GM19395 (cell line): ENCODE measurements around the gene OR10T2.
"Not testable (repeated sequence)": the region's sequence is repeated elsewhere in the genome, so short reads cannot be mapped to it uniquely, and the experiment has no call there.

Experiments used
- ATAC-seq: cut with Tn5 transposase; IDR thresholded peaks from one replicate; pipeline ENCODE4 v1.9.1; 2021; ENCODE audit warnings: mild to moderate bottlenecking, moderate library complexity; ENCODE audit not compliant: unreplicated experiment

The OR10T2 gene

DNA sequence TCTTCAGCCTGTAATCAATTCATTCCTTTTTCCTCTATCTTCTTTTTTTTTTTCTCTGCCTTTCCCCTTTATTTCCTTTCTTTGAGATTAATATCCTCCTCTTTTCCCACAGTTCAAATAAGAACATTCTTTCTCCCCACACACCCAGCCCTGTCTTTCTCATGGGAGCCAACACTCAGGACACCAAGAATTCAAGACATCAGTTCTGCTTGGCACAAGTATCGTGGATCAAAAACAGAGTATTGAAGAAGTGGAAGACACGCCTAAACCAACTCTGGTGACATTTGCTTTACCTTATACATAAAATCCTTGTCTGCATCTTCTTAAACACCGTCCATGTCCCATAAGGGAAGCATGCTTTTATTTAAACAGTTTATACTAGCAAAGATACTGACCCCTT lies 42.6 kb downstream of the OR10T2 start:
- no peak for ATAC-seq

DNA sequence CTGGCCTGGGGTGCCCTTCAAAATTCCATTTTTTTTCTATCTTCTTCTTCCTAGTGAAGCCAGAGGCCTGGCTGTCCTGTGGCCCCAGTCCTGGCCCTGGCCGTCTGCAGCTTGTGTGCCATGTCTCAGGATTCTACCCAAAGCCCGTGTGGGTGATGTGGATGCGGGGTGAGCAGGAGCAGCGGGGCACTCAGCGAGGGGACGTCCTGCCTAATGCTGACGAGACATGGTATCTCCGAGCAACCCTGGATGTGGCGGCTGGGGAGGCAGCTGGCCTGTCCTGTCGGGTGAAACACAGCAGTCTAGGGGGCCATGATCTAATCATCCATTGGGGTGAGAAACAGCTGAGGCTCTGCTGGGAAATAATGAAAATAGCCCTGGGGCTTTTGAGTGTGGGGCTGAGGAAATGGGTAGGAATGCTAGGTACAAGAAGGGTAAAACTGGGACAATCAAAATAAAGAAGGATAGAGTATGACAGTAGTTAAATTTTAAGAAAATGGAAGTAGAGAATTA lies 43.4 kb downstream of the OR10T2 start:
- no peak for ATAC-seq

DNA sequence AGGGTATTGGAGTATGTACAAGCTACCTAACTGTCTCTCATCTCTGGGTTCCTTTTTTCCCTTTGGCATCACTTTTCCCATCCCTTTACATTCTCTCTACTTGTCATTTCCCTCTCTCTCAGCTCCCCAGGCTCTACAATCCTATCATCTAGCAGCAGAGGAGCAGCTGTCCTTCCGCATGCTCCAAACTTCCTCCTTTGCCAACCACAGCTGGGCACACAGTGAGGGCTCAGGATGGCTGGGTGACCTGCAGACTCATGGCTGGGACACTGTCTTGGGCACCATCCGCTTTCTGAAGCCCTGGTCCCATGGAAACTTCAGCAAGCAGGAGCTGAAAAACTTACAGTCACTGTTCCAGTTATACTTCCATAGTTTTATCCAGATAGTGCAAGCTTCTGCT lies 45.0 kb downstream of the OR10T2 start:
- no peak for ATAC-seq

DNA sequence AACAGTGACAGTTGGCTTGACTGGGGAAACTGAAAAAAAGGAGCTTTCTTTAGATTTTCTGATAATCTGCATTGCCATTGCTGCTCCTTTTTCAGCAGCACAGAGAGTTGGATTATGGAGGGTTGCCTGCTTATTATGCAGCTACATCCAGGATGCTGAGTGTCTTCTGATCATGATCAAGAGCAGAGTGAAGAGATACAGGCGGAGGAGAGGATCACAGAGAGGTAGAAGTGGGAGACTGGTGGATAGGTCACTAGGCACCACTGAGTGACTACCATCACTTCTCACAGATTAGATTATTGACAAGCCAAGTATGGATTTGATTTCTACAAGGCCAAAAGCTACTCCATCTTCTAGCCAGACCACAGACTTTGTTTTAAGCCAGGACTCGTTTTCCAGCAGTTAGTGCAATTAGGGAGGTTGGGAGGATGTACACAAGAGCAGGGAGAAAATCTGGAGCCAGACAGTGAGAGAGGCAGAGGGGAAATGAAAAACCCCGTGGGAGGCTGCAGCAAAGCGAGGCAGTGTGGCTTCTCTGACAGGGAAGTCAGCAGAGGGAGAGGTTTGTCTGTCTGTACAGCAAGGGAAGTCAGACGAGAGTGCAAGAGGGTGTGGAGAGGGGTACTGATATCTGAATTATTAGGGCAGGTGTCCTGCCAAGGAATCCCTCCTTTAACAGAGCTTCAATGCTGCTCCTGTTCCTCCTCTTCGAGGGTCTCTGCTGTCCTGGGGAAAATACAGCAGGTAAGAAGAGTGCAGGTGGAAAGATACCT lies 45.8 kb downstream of the OR10T2 start, which contains the start of gene CD1E:
TSS of gene CD1E (plus strand) at position 592 of the 773 bp plus-strand sequence. CDS start at position 687, 95 bp downstream.
- ATAC-seq: no peak

DNA sequence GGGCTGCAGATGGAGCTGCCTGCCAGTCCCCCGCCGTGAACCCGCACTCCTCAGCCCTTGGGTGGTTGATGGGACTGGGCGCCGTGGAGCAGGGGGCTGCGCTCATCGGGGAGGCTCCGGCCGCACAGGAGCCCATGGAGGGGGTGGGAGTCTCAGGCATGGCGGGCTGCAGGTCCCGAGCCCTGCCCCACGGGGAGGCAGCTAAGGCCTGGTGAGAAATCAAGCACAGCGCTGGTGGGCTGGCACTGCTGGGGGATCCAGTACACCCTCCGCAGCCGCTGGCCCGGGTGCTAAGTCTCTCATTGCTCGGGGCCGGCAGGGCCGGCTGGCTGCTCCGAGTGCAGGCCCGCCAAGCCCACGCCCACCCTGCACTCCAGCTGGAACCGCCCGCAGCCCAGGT lies 50.3 kb downstream of the OR10T2 start:
- not testable (repeated sequence) for ATAC-seq
